Heart left ventricle (tissue), 13 donors: ENCODE results near the gene SLAIN1.

ENCODE experiments used
- CTCF ChIP-seq, 12 donors: fragments of 200-600 bp; sonication (generic) in 4 of 12; IDR thresholded peaks; one replicate each; pipeline versions ENCODE4 v1.5.0 to v1.8.0; 2018 to 2022; ENCODE audit warnings: antibody characterized with exemption in 12 of 12, mild to moderate bottlenecking in 5 of 12
- POLR2A ChIP-seq, 2 donors: fragments of 450-650 bp; IDR thresholded peaks; one replicate each; pipeline ENCODE4 v1.6.1; 2017; ENCODE audit warnings: antibody characterized with exemption in 2 of 2, mild to moderate bottlenecking in 2 of 2, moderate library complexity in 2 of 2
- donor health status: ischemic (EF 13 %, LVEDD 7.1; RV severe dilation, severe dysfunction).
- donor health status: DM: no; HTN: yes; CAD: no.
- donor health status: DM: no; HTN: no; CAD: no.
- donor health status: ischemic (EF 25% LVEDD 6.9; RV normal size, moderate dysfunction).
- donor health status: ischemic (EF 25% LVEDD 5.7; RV mildly dilated, moderate dysfunction).
- donor health status: ischemic (EF 35%, LVEDD 5.7; RV mildly dilated, moderate dysfunction).
- donor health status: nonischemic (EF 11% LVEDD 7.7; RV severe dilation, severe dysfunction).
- donor health status: DM: yes; HTN: yes; CAD: no.
- donor health status: PGD.
- donor health status: ischemic (EF 29% LVEDD 5.4; RV normal size, mild dysfunction).
- donor health status: nonischemic (EF 23%, LVEDD 6.1; RV moderate dilation, normal function).

GRCh38 chr13:77703408-77703807 lies 5.9 kb downstream of the SLAIN1 start:
- TF ChIP-seq POLR2A (IDR thresholded peaks at IDR 0.05): no peak
- TF ChIP-seq CTCF (IDR thresholded peaks at IDR 0.05): no peak
